ENCODE results near the gene IDH3B.

Gene IDH3B

DNA sequence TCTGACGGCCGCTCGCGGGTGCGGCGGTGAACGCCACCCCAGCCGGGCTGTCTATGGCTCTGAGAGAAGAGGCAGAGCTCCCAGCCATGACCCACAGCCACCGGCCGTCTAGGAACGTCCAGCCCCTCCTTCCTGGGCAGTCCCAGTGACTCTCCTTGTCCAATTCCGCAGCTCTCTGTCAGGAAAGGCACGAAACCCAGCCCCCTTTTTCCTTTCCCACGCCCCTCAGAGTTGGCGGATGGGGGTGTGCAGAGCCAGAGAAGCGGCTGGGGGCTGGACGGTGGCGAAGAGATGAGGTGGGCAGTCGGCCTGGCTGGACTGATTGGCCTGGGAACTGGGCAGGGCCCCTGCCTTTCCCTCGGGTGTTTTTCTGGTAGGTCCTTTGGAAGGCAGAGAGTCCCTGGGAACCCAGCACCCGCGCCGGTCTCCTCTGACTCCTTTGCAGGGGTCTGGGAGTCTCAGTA, 30.0 kb upstream of the IDH3B start:
- H3K4me3 ChIP-seq (ENCODE audit: low read length) = no peak overlapping the region
- H3K27me3 ChIP-seq (ENCODE audit: control insufficient read depth, insufficient read depth, low read length) = peaks cover 64% of the 10 kb centered on the region
- H3K9me3 ChIP-seq (ENCODE audit: control insufficient read depth, insufficient read depth, low read length) = no peaks in the 10 kb centered on the region
- no peak overlapping the region for H3K27ac ChIP-seq (ENCODE audit: low read length)
- WGBS (ENCODE audit: insufficient coverage, insufficient read length) = no CpG with 5 or more reads among the region's 23 CpGs
- H3K4me1 ChIP-seq (ENCODE audit: control insufficient read depth, insufficient read depth, low read length) = peaks cover 2% of the 10 kb centered on the region; the same call in 1 of the 2 replicates
- DNase-seq (ENCODE audit: low read depth, low spot score) = no peak
- no peaks in the 10 kb centered on the region for H3K36me3 ChIP-seq (ENCODE audit: control insufficient read depth, insufficient read depth, low read length)

GRCh38 chr20:2693286-2694007, 29.4 kb upstream of the IDH3B start:
- Histone ChIP-seq H3K27me3 (ENCODE audit: control insufficient read depth, insufficient read depth, low read length) (peaks cover 65% of the 10 kb centered on the region), H3K9me3 (ENCODE audit: control insufficient read depth, insufficient read depth, low read length) (no peaks in the 10 kb centered on the region), H3K27ac (ENCODE audit: low read length) (no peak overlapping the region), H3K36me3 (ENCODE audit: control insufficient read depth, insufficient read depth, low read length) (no peaks in the 10 kb centered on the region), H3K4me3 (ENCODE audit: low read length) (peak overlapping the region; percentile 10; the same call in 1 of the 2 replicates), H3K4me1 (ENCODE audit: control insufficient read depth, insufficient read depth, low read length) (peaks cover 2% of the 10 kb centered on the region; the same call in 1 of the 2 replicates)
- no peak for DNase-seq (ENCODE audit: low read depth, low spot score)
- WGBS (ENCODE audit: insufficient coverage, insufficient read length) = no CpG with 5 or more reads among the region's 89 CpGs

DNA sequence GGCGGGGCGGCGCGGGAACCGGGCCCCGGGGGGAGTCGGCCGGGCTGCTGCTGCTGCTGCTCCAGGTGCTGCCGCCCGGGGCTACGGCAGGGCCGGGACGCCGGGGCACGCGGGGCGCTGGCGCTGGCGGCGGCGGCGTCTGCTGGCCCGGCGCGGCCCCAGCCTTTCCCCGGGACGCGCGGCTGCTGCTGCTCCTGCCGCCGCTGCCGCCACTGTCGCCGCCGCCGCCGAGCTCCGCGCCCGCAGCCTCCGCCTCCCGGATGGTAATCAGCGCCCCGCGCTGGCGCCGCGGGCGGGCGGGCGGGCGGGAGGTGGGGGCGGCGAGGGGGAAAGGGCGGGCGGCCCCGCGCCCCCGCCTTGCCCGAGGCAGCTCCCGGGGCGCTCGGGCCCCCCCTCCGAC, 28.9 kb upstream of the IDH3B start:
- Histone ChIP-seq H3K36me3 (ENCODE audit: control insufficient read depth, insufficient read depth, low read length) (no peaks in the 10 kb centered on the region), H3K27ac (ENCODE audit: low read length) (no peak overlapping the region), H3K27me3 (ENCODE audit: control insufficient read depth, insufficient read depth, low read length) (peaks cover 65% of the 10 kb centered on the region), H3K4me1 (ENCODE audit: control insufficient read depth, insufficient read depth, low read length) (peaks cover 2% of the 10 kb centered on the region; the same call in 1 of the 2 replicates), H3K9me3 (ENCODE audit: control insufficient read depth, insufficient read depth, low read length) (no peaks in the 10 kb centered on the region), H3K4me3 (ENCODE audit: low read length) (peak overlapping the region; percentile 12; the same call in 1 of the 2 replicates)
- WGBS (ENCODE audit: insufficient coverage, insufficient read length) = no CpG with 5 or more reads among the region's 64 CpGs
- no peak for DNase-seq (ENCODE audit: low read depth, low spot score)

DNA sequence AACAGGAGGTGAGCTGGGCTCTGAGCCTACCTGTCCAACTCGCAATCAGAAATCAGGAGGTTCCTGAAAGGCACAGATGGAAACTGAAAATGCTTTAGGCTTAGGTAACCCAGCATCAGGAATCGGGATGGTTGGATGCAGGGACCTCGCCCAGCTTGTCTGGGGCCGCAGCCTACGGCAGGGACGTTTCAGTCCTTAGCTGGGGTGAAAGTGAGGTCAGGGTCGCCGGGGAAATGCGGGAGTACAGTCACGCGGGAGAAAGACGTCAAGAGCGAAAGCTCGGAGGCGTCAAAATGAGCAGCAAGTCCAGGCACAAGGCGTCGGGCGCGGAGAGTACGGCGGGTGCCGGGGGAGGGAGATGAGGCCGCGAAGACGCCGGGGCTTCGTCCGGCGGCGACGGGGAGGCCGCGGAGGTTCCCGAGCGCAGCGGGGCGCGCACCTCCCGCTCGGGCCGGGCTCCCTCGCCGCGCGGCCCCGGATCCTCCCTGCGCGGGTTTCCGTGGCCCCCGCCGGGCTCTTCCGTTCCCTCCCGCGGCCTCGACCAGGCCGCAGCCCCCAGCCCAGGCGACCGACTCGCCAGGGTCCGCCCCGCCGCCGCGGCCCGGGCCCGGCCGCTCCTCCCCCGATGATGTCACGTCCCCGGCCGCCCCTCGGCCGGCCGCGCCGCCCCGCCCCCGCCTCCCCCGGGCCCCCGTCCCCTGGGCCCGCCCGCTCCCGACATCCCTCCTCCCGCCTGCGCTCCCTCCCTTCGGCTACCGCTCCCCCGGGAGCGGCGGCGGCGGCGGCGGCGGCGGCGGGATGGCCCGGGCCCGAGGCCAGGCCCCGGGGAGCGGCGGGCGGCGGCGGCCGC, 28.2 kb upstream of the IDH3B start, which contains the start of gene EBF4:
Gene EBF4 (plus strand): TSS at position 745 of the 850 bp plus-strand sequence. CDS start 866 bp downstream, outside the sequence.
- H3K4me1 ChIP-seq (ENCODE audit: control insufficient read depth, insufficient read depth, low read length) = peaks cover 2% of the 10 kb centered on the region; the same call in 1 of the 2 replicates
- H3K36me3 ChIP-seq (ENCODE audit: control insufficient read depth, insufficient read depth, low read length) = no peaks in the 10 kb centered on the region
- peak within 1 kb of the TSS; percentile 49; the same call in 1 of the 2 replicates for H3K4me3 ChIP-seq (ENCODE audit: low read length)
- WGBS (ENCODE audit: insufficient coverage, insufficient read length) = no CpG with 5 or more reads among the region's 106 CpGs
- H3K9me3 ChIP-seq (ENCODE audit: control insufficient read depth, insufficient read depth, low read length) = no peaks in the 10 kb centered on the region
- peaks cover 65% of the 10 kb centered on the region for H3K27me3 ChIP-seq (ENCODE audit: control insufficient read depth, insufficient read depth, low read length)
- no peak within 1 kb of the TSS for H3K27ac ChIP-seq (ENCODE audit: low read length)
- DNase-seq (ENCODE audit: low read depth, low spot score) = no peak

GRCh38 chr20:2691663-2692035, 27.6 kb upstream of the IDH3B start:
- H3K36me3 ChIP-seq (ENCODE audit: control insufficient read depth, insufficient read depth, low read length) = no peaks in the 10 kb centered on the region
- H3K4me3 ChIP-seq (ENCODE audit: low read length) = no peak overlapping the region; the same call in 1 of the 2 replicates
- DNase-seq (ENCODE audit: low read depth, low spot score) = no peak
- H3K9me3 ChIP-seq (ENCODE audit: control insufficient read depth, insufficient read depth, low read length) = no peaks in the 10 kb centered on the region
- H3K4me1 ChIP-seq (ENCODE audit: control insufficient read depth, insufficient read depth, low read length) = peaks cover 2% of the 10 kb centered on the region; the same call in 1 of the 2 replicates
- WGBS (ENCODE audit: insufficient coverage, insufficient read length) = no CpG with 5 or more reads among the region's 10 CpGs
- H3K27ac ChIP-seq (ENCODE audit: low read length) = no peak overlapping the region
- H3K27me3 ChIP-seq (ENCODE audit: control insufficient read depth, insufficient read depth, low read length) = peaks cover 64% of the 10 kb centered on the region

DNA sequence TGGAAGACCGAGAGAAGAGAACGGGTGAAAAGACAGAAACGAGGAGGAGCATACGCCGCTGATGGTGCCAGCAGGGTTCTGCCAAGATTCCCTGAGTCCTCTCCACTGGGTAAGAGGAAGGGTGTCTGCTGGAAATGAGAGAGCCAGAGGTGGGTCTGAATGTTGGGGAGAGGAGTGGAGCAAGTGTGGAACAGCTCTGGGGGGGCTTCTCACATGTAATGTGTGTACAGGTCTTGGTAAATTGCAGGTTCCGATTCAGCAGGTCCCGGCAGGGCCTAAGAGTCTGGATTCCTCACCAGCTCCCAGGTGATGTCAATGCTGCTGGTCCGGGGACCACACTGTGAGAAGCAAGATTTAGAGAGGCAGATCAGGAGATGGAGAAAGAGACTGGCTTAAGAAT, 27.1 kb upstream of the IDH3B start:
- DNase-seq (ENCODE audit: low read depth, low spot score) = no peak
- no peaks in the 10 kb centered on the region for H3K9me3 ChIP-seq (ENCODE audit: control insufficient read depth, insufficient read depth, low read length)
- no peak overlapping the region for H3K27ac ChIP-seq (ENCODE audit: low read length)
- H3K4me3 ChIP-seq (ENCODE audit: low read length) = no peak overlapping the region
- peaks cover 2% of the 10 kb centered on the region; the same call in 1 of the 2 replicates for H3K4me1 ChIP-seq (ENCODE audit: control insufficient read depth, insufficient read depth, low read length)
- H3K36me3 ChIP-seq (ENCODE audit: control insufficient read depth, insufficient read depth, low read length) = no peaks in the 10 kb centered on the region
- WGBS (ENCODE audit: insufficient coverage, insufficient read length) = no CpG with 5 or more reads among the region's 8 CpGs
- peaks cover 60% of the 10 kb centered on the region for H3K27me3 ChIP-seq (ENCODE audit: control insufficient read depth, insufficient read depth, low read length)

GRCh38 chr20:2690718-2691117, 26.7 kb upstream of the IDH3B start:
- Histone ChIP-seq H3K4me1 (ENCODE audit: control insufficient read depth, insufficient read depth, low read length) (peaks cover 2% of the 10 kb centered on the region; the same call in 1 of the 2 replicates), H3K27me3 (ENCODE audit: control insufficient read depth, insufficient read depth, low read length) (peaks cover 57% of the 10 kb centered on the region), H3K36me3 (ENCODE audit: control insufficient read depth, insufficient read depth, low read length) (no peaks in the 10 kb centered on the region), H3K9me3 (ENCODE audit: control insufficient read depth, insufficient read depth, low read length) (no peaks in the 10 kb centered on the region), H3K4me3 (ENCODE audit: low read length) (no peak overlapping the region), H3K27ac (ENCODE audit: low read length) (no peak overlapping the region)
- no peak for DNase-seq (ENCODE audit: low read depth, low spot score)
- no CpG with 5 or more reads among the region's 6 CpGs for WGBS (ENCODE audit: insufficient coverage, insufficient read length)

- DNase-seq (ENCODE audit: low read depth, low spot score) = no peak
- Histone ChIP-seq H3K27ac (ENCODE audit: low read length) (no peak overlapping the region), H3K4me1 (ENCODE audit: control insufficient read depth, insufficient read depth, low read length) (peaks cover 2% of the 10 kb centered on the region; the same call in 1 of the 2 replicates), H3K27me3 (ENCODE audit: control insufficient read depth, insufficient read depth, low read length) (peaks cover 52% of the 10 kb centered on the region), H3K4me3 (ENCODE audit: low read length) (no peak overlapping the region), H3K36me3 (ENCODE audit: control insufficient read depth, insufficient read depth, low read length) (no peaks in the 10 kb centered on the region), H3K9me3 (ENCODE audit: control insufficient read depth, insufficient read depth, low read length) (no peaks in the 10 kb centered on the region)
- no CpG with 5 or more reads among the region's 3 CpGs for WGBS (ENCODE audit: insufficient coverage, insufficient read length)
These were observed 26.2 kb upstream of the IDH3B start for GRCh38 chr20:2690213-2690612.

- H3K36me3 ChIP-seq (ENCODE audit: control insufficient read depth, insufficient read depth, low read length) = no peaks in the 10 kb centered on the region
- peaks cover 33% of the 10 kb centered on the region for H3K27me3 ChIP-seq (ENCODE audit: control insufficient read depth, insufficient read depth, low read length)
- H3K27ac ChIP-seq (ENCODE audit: low read length) = no peak overlapping the region
- DNase-seq (ENCODE audit: low read depth, low spot score) = no peak
- no peaks in the 10 kb centered on the region for H3K9me3 ChIP-seq (ENCODE audit: control insufficient read depth, insufficient read depth, low read length)
- no CpG with 5 or more reads among the region's 18 CpGs for WGBS (ENCODE audit: insufficient coverage, insufficient read length)
- no peaks in the 10 kb centered on the region for H3K4me1 ChIP-seq (ENCODE audit: control insufficient read depth, insufficient read depth, low read length)
- no peak overlapping the region for H3K4me3 ChIP-seq (ENCODE audit: low read length)
These were observed 24.1 kb upstream of the IDH3B start for GRCh38 chr20:2688041-2688591.

DNA sequence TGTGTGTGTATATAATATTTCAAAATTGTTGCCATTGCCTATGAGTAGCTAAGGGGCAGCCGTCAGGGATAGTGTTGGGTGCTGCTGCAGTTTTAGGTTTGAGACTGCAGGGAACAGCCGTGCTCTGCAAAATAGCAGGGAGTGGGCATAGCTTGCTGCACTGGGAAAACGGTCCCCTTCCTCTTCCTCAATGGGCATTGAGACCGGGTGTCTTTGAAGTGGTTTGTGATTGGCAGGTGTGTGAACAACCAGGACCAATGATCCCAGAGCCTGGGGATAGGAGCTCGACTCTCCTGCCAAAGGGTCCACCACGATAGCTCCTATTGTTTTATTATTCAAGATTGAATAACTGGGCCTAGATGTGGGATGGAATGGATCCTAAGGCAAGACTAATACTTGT, 23.5 kb upstream of the IDH3B start:
- H3K27me3 ChIP-seq (ENCODE audit: control insufficient read depth, insufficient read depth, low read length) = peaks cover 33% of the 10 kb centered on the region
- no peak overlapping the region for H3K27ac ChIP-seq (ENCODE audit: low read length)
- no peak overlapping the region for H3K4me3 ChIP-seq (ENCODE audit: low read length)
- H3K9me3 ChIP-seq (ENCODE audit: control insufficient read depth, insufficient read depth, low read length) = no peaks in the 10 kb centered on the region
- no peak for DNase-seq (ENCODE audit: low read depth, low spot score)
- H3K36me3 ChIP-seq (ENCODE audit: control insufficient read depth, insufficient read depth, low read length) = no peaks in the 10 kb centered on the region
- WGBS (ENCODE audit: insufficient coverage, insufficient read length) = no CpG with 5 or more reads among the region's 6 CpGs
- H3K4me1 ChIP-seq (ENCODE audit: control insufficient read depth, insufficient read depth, low read length) = no peaks in the 10 kb centered on the region
